K562 (cell line): ENCODE measurements around the gene PLPP4. TPM values are rescaled to one million over a fixed set of nuclear protein-coding genes. Genes with fewer than 3 reads are reported as not detected.

ENCODE experiments used
- ATAC-seq: fragments of 200-7000 bp; cut with Tn5 transposase; 3 replicates; pipeline ENCODE4 v1.9.1; 2020; ENCODE audit warnings: moderate library complexity
- BruUV-seq: library from RNA; stranded (reverse); fragments of 400-500 nt; replicated peaks from 2 replicates; lab custom pipeline; 2021; lab: Mats Ljungman, UMichigan
- CTCF ChIA-PET: fragments of 300-600 bp; formaldehyde crosslinking; extraction: SDS; loops from one replicate; lab custom pipeline; 2021; ENCODE audit warnings: low intra/inter-chr PET ratio; lab: Yijun Ruan, JAX
- POLR2A ChIA-PET: fragments of 300-600, 350-650 bp; sonication (Branson Sonifier 250); formaldehyde crosslinking; extraction: SDS; loops from one replicate; lab custom pipeline; 2021; ENCODE audit warnings: antibody characterized with exemption, inconsistent platforms; lab: Yijun Ruan, JAX
- DNase-seq, 4 experiments: peaks; one replicate each; pipeline versions ENCODE4 v3.0.0 to v3.0.0-alpha.2; 2011 to 2018; ENCODE audit warnings: low spot score in 3 of 4, mixed read lengths in 3 of 4; ENCODE audit errors: extremely low read depth in 1 of 4
- FAIRE-seq: peaks from 2 replicates; lab custom pipeline; 2011; peaks lifted over from hg19 to GRCh38; lab: Jason Lieb, UNC
- H2AFZ ChIP-seq: 2 replicates; pipeline ENCODE4 v1.6.0; 2011; ENCODE audit warnings: low read depth, low read length, control low read depth, inconsistent platforms
- H3K27ac ChIP-seq: fragments of 200-600 bp; 3 replicates; pipeline ENCODE4 v1.8.0; 2011; ENCODE audit warnings: low read depth, mild to moderate bottlenecking, control low read depth, inconsistent platforms, low read length, moderate library complexity, mixed read lengths; ENCODE audit errors: extremely low read depth
- H3K27me3 ChIP-seq, 2 experiments: fragments of 300-600 bp in 1 of 2; 2 replicates in 1 of 2; 3 replicates in 1 of 2; pipeline versions ENCODE4 v1.6.0 to v1.8.0; 2011; ENCODE audit warnings: inconsistent platforms in 2 of 2, low read length in 2 of 2, mild to moderate bottlenecking in 1 of 2, mixed read lengths in 1 of 2, moderate library complexity in 1 of 2; ENCODE audit not compliant: control insufficient read depth in 2 of 2, insufficient read depth in 2 of 2
- H3K36me3 ChIP-seq: fragments of 300-600 bp; 3 replicates; pipeline ENCODE4 v1.8.0; 2011; ENCODE audit warnings: mild to moderate bottlenecking, low read length, inconsistent platforms; ENCODE audit not compliant: control insufficient read depth, insufficient read depth
- H3K4me1 ChIP-seq, 2 experiments: fragments of 200-600 bp in 1 of 2; replicated peaks in 1 of 2; 2 replicates in 1 of 2; 3 replicates in 1 of 2; pipeline versions ENCODE4 v1.5.1 to v1.8.0; 2011; ENCODE audit warnings: inconsistent platforms in 2 of 2, low read length in 2 of 2, mild to moderate bottlenecking in 1 of 2, mixed read lengths in 1 of 2, moderate library complexity in 1 of 2; ENCODE audit not compliant: control insufficient read depth in 2 of 2, insufficient read depth in 2 of 2
- H3K4me2 ChIP-seq: 2 replicates; pipeline ENCODE4 v1.6.1; 2011; ENCODE audit warnings: low read length, control low read depth, inconsistent platforms, mixed read lengths; ENCODE audit not compliant: insufficient read depth
- H3K4me3 ChIP-seq: fragments of 200-600 bp; sonication (generic), shearing (Covaris generic); 2 replicates; pipeline ENCODE4 v1.5.1; 2016; ENCODE audit warnings: control low read depth, inconsistent platforms
- H3K79me2 ChIP-seq: fragments of 200-600 bp; 3 replicates; pipeline ENCODE4 v1.8.0; 2011; ENCODE audit warnings: low read length, inconsistent platforms; ENCODE audit not compliant: control insufficient read depth, insufficient read depth
- H3K9ac ChIP-seq, 2 experiments: 2 replicates each; pipeline versions ENCODE4 v1.6.0 to v1.6.1; 2011; ENCODE audit warnings: low read depth in 2 of 2, low read length in 2 of 2, control low read depth in 1 of 2, inconsistent platforms in 1 of 2, mild to moderate bottlenecking in 1 of 2, mixed read lengths in 1 of 2; ENCODE audit not compliant: insufficient read depth in 1 of 2
- H3K9me1 ChIP-seq: one replicate; pipeline ENCODE4 v1.6.0; 2011; ENCODE audit warnings: inconsistent platforms, mild to moderate bottlenecking, low read length, moderate library complexity; ENCODE audit not compliant: control insufficient read depth, insufficient read depth
- H3K9me3 ChIP-seq: replicated peaks from 2 replicates; pipeline ENCODE4 v1.5.1; 2011; ENCODE audit warnings: low read depth, low read length, inconsistent platforms; ENCODE audit not compliant: control insufficient read depth, insufficient read depth
- H4K20me1 ChIP-seq: replicated peaks from 2 replicates; pipeline ENCODE4 v1.6.1; 2011; ENCODE audit warnings: low read length, inconsistent platforms, mixed read lengths; ENCODE audit not compliant: control insufficient read depth, insufficient read depth
- ADNP ChIP-seq: fragments of 200-800 bp; sonication (Bioruptor generic); IDR thresholded peaks from 2 replicates; pipeline ENCODE4 v1.6.1; 2016; ENCODE audit warnings: missing genetic modification characterization, missing compliant biosample characterization
- ETS2 ChIP-seq: IDR thresholded peaks from 2 replicates; pipeline ENCODE4 v1.6.1; 2016; ENCODE audit warnings: borderline replicate concordance, missing genetic modification characterization, mild to moderate bottlenecking, moderate library complexity, missing compliant biosample characterization; ENCODE audit not compliant: poor library complexity, severe bottlenecking
- EWSR1 ChIP-seq: fragments of 450-650 bp; IDR thresholded peaks from 2 replicates; pipeline ENCODE4 v1.6.1; 2018; ENCODE audit warnings: borderline replicate concordance, mild to moderate bottlenecking, low read depth, moderate library complexity; ENCODE audit not compliant: partially characterized antibody
- HDGF ChIP-seq: fragments of 450-650 bp; IDR thresholded peaks from 2 replicates; pipeline ENCODE4 v1.6.1; 2016
- KAT8 ChIP-seq: fragments of 450-650 bp; IDR thresholded peaks from 2 replicates; pipeline ENCODE4 v1.6.1; 2016; ENCODE audit warnings: low read depth, mild to moderate bottlenecking
- SMAD4 ChIP-seq: fragments of 250-450 bp; sonication (Bioruptor Pico); conservative IDR thresholded peaks from 2 replicates; pipeline ENCODE4 v1.8.0; 2021; ENCODE audit warnings: inconsistent platforms, mild to moderate bottlenecking, moderate library complexity
- ZFP36 ChIP-seq: fragments of 150-350 bp; IDR thresholded peaks from 2 replicates; pipeline ENCODE4 v1.6.1; 2018; ENCODE audit warnings: low read length, low read depth; ENCODE audit not compliant: partially characterized antibody
- WGBS: fragments of 100-300 bp; shearing (Covaris generic); methylation state at CpG from one replicate; pipeline ENCODE4 v1.1.6; 2016; ENCODE audit warnings: low coverage, mixed read lengths; ENCODE audit not compliant: insufficient coverage; ENCODE audit errors: missing lambda C conversion rate; 5-methylcytosine and 5-hydroxymethylcytosine counted together
- in situ Hi-C: fragments of 300-500 bp; cut with MboI; formaldehyde crosslinking; loops from 4 replicates; pipeline ENCODE4 v1.15.0; 2018; ENCODE audit warnings: inconsistent platforms, mixed read lengths
- intact Hi-C: fragments of 100-400 bp; cut with micrococcal nuclease; formaldehyde crosslinking; loops from 2 replicates; pipeline ENCODE4 v1.14.2; 2022
- polyA plus RNA-seq, 8 experiments: library from polyadenylated mRNA; depleted of rRNA in 4 of 8; stranded (reverse) in 5 of 8; unstranded in 3 of 8; fragments of >200 nt; fragmentation: Nextera tagmentation in 2 of 8; fragmentation: Illumina TruSeq in 1 of 8; extraction: Ambion mirVana in 2 of 8; extraction: Trizol in 1 of 8; gene quantifications; 2 replicates each; pipeline versions ENCODE4 v1.2.1 to v1.2.3, GENCODE V29; 2011 to 2014; ENCODE audit warnings: inconsistent platforms in 1 of 8, missing spikeins in 1 of 8
- total RNA-seq, 7 experiments: library from RNA; depleted of rRNA in 6 of 7; stranded (reverse); fragments of >200 nt in 6 of 7; fragmentation: Illumina TruSeq in 2 of 7; extraction: Trizol in 2 of 7; gene quantifications; 2 replicates each; pipeline versions ENCODE4 v1.2.1 to v1.2.3, GENCODE V29; 2011 to 2021; ENCODE audit warnings: low replicate concordance in 1 of 7
- TF ChIP-seq, protein P1 (sequence below): fragments of 250-450 bp; sonication (Bioruptor Pico); IDR thresholded peaks from 2 replicates; pipeline ENCODE4 v1.5.0; 2021; ENCODE audit warnings: mild to moderate bottlenecking, borderline replicate concordance
- TF ChIP-seq, protein P2 (sequence below), 2 experiments: IDR thresholded peaks in 1 of 2; conservative IDR thresholded peaks in 1 of 2; 2 replicates each; pipeline ENCODE4 v1.6.1; 2016; ENCODE audit warnings: low read depth in 2 of 2, mild to moderate bottlenecking in 1 of 2, missing compliant biosample characterization in 1 of 2, missing genetic modification characterization in 1 of 2, moderate library complexity in 1 of 2
- TF ChIP-seq, protein P3 (sequence below): sonication (generic); formaldehyde crosslinking; IDR thresholded peaks from 2 replicates; pipeline ENCODE4 v1.8.1; 2022; ENCODE audit warnings: missing genetic modification reagents
- TF ChIP-seq, protein P4 (sequence below), 3 experiments: IDR thresholded peaks in 2 of 3; conservative IDR thresholded peaks in 1 of 3; 2 replicates each; pipeline ENCODE4 v1.5.1; 2011 to 2012; ENCODE audit warnings: low read length in 3 of 3, mild to moderate bottlenecking in 3 of 3, control low read depth in 2 of 3, improper control_type of control experiment in 1 of 3, inconsistent platforms in 1 of 3, low read depth in 1 of 3, mixed read lengths in 1 of 3, moderate library complexity in 1 of 3; ENCODE audit not compliant: insufficient read depth in 2 of 3

PLPP4 gene
- total and polyA plus RNA-seq, 9 of the 15 experiments (the other 6 are each of a cell fraction or from before 2014, with no cell fraction given) = 0.08 TPM; not detected in 8

DNA sequence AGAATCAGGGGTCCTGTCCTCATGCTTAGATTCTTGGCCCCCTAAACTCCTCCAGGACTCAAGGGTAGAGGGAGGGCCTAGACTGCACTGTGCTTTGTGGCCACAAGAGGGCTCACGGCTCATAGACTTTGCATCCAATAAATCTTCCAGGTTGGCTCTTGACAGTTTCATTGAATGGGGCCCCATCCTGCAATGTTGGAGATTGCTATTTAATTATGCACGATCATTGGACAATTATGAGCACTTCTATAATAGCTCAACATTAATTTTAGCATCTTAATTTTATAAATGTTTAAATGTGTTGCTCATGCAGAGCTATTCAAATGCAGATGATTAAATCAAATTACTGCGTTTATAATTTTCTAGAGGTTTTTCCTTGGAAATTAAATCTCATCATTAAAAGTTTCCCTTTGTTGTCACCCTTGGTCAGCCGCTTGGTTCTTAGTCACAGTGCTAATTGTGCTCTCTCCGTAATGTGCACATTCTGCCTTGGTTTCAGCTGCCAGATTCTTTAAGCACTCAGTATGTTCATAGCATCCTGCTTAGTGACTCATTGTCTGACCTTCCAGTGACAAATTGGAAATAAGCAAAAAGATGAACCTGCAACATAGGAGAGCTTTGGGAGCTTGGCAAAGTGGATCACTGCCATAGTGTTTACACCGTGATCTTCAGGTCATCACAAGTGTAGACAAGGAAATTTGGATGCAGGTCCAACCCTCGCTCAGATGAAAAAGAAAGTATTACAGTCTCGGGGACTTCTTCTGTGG is 33.4 kb upstream of the PLPP4 start:
- Histone ChIP-seq H3K4me2 (no peak overlapping the region), H3K9ac (no peak overlapping the region), H3K79me2 (no peaks in the 10 kb centered on the region), H4K20me1 (no peaks in the 10 kb centered on the region), H3K9me1 (no peaks in the 10 kb centered on the region), H3K27me3 (no peaks in the 10 kb centered on the region; a peak in 1 of 5 replicates), H2AFZ (no peak overlapping the region), H3K4me1 (no peaks in the 10 kb centered on the region), H3K27ac (no peak overlapping the region), H3K9me3 (no peaks in the 10 kb centered on the region), H3K4me3 (no peak overlapping the region), H3K36me3 (no peaks in the 10 kb centered on the region)
- POLR2A ChIA-PET = no interaction called here
- ATAC-seq (peak; percentile 77), FAIRE-seq (peak; percentile 49), DNase-seq (peak; percentile 45 to 57 (median 57))
- CTCF ChIA-PET = no interaction called here
- BruUV-seq = no TSS peak
- WGBS = 1% methylated on average over 8 of the region's 8 CpGs
- in situ Hi-C loops = no loop called here
- intact Hi-C loops = loop anchor here (5.0 to 10.0 kb wide), 2 partner anchors 181 to 314 kb away; no protein-coding TSS in a partner anchor
- TF ChIP-seq EWSR1 (no peak), HDGF (no peak), KAT8 (no peak), ETS2 (tag) (no peak), ZFP36 (no peak), SMAD4 (CRISPR knock-in tag) (no peak), ADNP (no peak)
- TF ChIP-seq, protein P1, sequence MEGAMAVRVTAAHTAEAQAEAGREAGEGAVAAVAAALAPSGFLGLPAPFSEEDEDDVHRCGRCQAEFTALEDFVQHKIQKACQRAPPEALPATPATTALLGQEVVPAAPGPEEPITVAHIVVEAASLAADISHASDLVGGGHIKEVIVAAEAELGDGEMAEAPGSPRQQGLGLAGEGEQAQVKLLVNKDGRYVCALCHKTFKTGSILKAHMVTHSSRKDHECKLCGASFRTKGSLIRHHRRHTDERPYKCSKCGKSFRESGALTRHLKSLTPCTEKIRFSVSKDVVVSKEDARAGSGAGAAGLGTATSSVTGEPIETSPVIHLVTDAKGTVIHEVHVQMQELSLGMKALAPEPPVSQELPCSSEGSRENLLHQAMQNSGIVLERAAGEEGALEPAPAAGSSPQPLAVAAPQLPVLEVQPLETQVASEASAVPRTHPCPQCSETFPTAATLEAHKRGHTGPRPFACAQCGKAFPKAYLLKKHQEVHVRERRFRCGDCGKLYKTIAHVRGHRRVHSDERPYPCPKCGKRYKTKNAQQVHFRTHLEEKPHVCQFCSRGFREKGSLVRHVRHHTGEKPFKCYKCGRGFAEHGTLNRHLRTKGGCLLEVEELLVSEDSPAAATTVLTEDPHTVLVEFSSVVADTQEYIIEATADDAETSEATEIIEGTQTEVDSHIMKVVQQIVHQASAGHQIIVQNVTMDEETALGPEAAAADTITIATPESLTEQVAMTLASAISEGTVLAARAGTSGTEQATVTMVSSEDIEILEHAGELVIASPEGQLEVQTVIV = no peak
- TF ChIP-seq, protein P2, sequence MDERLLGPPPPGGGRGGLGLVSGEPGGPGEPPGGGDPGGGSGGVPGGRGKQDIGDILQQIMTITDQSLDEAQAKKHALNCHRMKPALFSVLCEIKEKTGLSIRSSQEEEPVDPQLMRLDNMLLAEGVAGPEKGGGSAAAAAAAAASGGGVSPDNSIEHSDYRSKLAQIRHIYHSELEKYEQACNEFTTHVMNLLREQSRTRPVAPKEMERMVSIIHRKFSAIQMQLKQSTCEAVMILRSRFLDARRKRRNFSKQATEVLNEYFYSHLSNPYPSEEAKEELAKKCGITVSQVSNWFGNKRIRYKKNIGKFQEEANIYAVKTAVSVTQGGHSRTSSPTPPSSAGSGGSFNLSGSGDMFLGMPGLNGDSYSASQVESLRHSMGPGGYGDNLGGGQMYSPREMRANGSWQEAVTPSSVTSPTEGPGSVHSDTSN (CRISPR knock-in tag; IDR thresholded peaks at IDR 0.05; ENCODE audit: low read depth) = peak; percentile 37; the same call in 1 of the 2 replicates
- TF ChIP-seq, protein P2 (tag; conservative IDR thresholded peaks at IDR 0.05; ENCODE audit: low read depth) = peak; percentile 94
- TF ChIP-seq, protein P3, sequence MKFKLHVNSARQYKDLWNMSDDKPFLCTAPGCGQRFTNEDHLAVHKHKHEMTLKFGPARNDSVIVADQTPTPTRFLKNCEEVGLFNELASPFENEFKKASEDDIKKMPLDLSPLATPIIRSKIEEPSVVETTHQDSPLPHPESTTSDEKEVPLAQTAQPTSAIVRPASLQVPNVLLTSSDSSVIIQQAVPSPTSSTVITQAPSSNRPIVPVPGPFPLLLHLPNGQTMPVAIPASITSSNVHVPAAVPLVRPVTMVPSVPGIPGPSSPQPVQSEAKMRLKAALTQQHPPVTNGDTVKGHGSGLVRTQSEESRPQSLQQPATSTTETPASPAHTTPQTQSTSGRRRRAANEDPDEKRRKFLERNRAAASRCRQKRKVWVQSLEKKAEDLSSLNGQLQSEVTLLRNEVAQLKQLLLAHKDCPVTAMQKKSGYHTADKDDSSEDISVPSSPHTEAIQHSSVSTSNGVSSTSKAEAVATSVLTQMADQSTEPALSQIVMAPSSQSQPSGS = no peak
- TF ChIP-seq, protein P4, sequence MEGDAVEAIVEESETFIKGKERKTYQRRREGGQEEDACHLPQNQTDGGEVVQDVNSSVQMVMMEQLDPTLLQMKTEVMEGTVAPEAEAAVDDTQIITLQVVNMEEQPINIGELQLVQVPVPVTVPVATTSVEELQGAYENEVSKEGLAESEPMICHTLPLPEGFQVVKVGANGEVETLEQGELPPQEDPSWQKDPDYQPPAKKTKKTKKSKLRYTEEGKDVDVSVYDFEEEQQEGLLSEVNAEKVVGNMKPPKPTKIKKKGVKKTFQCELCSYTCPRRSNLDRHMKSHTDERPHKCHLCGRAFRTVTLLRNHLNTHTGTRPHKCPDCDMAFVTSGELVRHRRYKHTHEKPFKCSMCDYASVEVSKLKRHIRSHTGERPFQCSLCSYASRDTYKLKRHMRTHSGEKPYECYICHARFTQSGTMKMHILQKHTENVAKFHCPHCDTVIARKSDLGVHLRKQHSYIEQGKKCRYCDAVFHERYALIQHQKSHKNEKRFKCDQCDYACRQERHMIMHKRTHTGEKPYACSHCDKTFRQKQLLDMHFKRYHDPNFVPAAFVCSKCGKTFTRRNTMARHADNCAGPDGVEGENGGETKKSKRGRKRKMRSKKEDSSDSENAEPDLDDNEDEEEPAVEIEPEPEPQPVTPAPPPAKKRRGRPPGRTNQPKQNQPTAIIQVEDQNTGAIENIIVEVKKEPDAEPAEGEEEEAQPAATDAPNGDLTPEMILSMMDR (IDR thresholded peaks at IDR 0.05 in 2 of 3, conservative IDR thresholded peaks at IDR 0.05 in 1 of 3; ENCODE audit: insufficient read depth in 2 of 3, low read depth in 1 of 3, low read length in 3 of 3) = peak; percentile 62 to 68 (median 67)
